Lower leg skin (tissue), 3 donors: ENCODE results near the gene S100P.

Experiments
- POLR2A ChIP-seq, 2 donors: fragments of 450-650 bp; IDR thresholded peaks; one replicate each; pipeline ENCODE4 v1.6.1; 2016 to 2017; ENCODE audit warnings: antibody characterized with exemption in 2 of 2, mild to moderate bottlenecking in 1 of 2, moderate library complexity in 1 of 2
- TF ChIP-seq, protein P1 (sequence below), 3 donors: fragments of 450-650 bp; IDR thresholded peaks; one replicate each; pipeline ENCODE4 v1.5.1; 2016; ENCODE audit warnings: antibody characterized with exemption in 3 of 3, mild to moderate bottlenecking in 3 of 3, moderate library complexity in 2 of 3

DNA sequence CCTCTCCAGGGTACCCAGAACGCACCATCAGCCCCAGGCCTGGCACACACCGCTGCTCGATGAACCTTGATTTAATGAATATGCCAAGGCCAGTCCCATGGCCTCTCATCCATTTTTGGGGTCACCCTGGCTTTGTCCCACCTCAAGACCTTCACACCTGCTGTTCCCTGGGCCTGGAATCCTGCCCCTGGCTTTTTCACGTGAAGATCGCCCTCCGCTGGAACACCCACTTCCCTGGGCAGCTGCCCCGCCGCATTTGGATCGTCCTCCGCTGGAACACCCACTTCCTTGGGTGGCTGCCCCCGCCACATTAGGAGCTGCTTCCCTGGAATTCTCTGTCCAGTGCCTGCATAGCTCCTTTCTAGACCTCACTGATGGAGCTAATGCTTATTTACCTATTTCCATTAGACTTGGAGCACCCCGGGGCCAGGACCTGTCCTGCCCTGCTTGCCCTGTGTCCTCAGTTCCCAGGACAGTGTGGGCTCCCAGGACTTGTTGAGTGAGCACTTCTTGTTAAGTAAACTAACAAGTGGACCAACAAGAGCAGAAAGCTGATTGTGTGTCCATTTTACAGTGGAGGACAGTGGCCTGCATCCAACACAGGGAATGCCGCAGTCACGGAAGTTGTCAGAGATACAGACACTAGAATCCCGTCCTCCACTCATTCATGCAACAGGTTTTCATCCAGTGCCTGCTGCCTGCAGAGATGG is 34.8 kb downstream of the S100P start:
- TF ChIP-seq, protein P1, sequence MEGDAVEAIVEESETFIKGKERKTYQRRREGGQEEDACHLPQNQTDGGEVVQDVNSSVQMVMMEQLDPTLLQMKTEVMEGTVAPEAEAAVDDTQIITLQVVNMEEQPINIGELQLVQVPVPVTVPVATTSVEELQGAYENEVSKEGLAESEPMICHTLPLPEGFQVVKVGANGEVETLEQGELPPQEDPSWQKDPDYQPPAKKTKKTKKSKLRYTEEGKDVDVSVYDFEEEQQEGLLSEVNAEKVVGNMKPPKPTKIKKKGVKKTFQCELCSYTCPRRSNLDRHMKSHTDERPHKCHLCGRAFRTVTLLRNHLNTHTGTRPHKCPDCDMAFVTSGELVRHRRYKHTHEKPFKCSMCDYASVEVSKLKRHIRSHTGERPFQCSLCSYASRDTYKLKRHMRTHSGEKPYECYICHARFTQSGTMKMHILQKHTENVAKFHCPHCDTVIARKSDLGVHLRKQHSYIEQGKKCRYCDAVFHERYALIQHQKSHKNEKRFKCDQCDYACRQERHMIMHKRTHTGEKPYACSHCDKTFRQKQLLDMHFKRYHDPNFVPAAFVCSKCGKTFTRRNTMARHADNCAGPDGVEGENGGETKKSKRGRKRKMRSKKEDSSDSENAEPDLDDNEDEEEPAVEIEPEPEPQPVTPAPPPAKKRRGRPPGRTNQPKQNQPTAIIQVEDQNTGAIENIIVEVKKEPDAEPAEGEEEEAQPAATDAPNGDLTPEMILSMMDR (IDR thresholded peaks at IDR 0.05) = no peak
- no peak for TF ChIP-seq POLR2A (IDR thresholded peaks at IDR 0.05)
